ENCODE results near the gene ZNF217.

- TF ChIP-seq SUZ12 (IDR thresholded peaks at IDR 0.05; ENCODE audit: low read length): no peak
- no peak for TF ChIP-seq FOSL1 (IDR thresholded peaks at IDR 0.05; ENCODE audit: insufficient read depth, low read depth, low read length)
- TF ChIP-seq POLR2A (IDR thresholded peaks at IDR 0.05; ENCODE audit: control extremely low read depth in 1 of 2, low read depth in 2 of 2, low read length in 2 of 2): no peak
- TF ChIP-seq CTCF (IDR thresholded peaks at IDR 0.05; ENCODE audit: control extremely low read depth in 1 of 3, insufficient read depth in 1 of 3, low read depth in 1 of 3, low read length in 3 of 3): no peak
- no peak for TF ChIP-seq CEBPB (IDR thresholded peaks at IDR 0.05; ENCODE audit: low read depth, low read length)
- no peak for TF ChIP-seq SIX5 (IDR thresholded peaks at IDR 0.05; ENCODE audit: low read depth, low read length)
- no peak for TF ChIP-seq POLR2AphosphoS5 (IDR thresholded peaks at IDR 0.05; ENCODE audit: low read depth, low read length)
- no peak for TF ChIP-seq GTF2F1 (IDR thresholded peaks at IDR 0.05; ENCODE audit: borderline replicate concordance, low read depth, low read length)
- TF ChIP-seq CHD2 (IDR thresholded peaks at IDR 0.05; ENCODE audit: low read length): no peak
Measured at GRCh38 chr20:53639647-53640440, 46.2 kb upstream of the ZNF217 start.

Measured in H1 (cell line).